B cell (primary cell): ENCODE measurements around the gene FAM76A. TPM values are rescaled to one million over a fixed set of nuclear protein-coding genes. Genes with fewer than 3 reads are reported as not detected.

Experiments
- ATAC-seq: fragments of 200-7000 bp; cut with Tn5 transposase; one replicate; pipeline ENCODE4 v1.10.0; 2021; ENCODE audit warnings: low read depth, mild to moderate bottlenecking, moderate number of reproducible peaks, moderate library complexity
- CTCF ChIA-PET: fragments of 350-600 bp; sonication (Branson Sonifier 250); formaldehyde crosslinking; loops from one replicate; lab custom pipeline; 2021; ENCODE audit warnings: antibody characterized with exemption, inconsistent platforms; lab: Charles Lee
- POLR2A ChIA-PET: fragments of 350-600 bp; sonication (Branson Sonifier 250); formaldehyde crosslinking; loops from one replicate; lab custom pipeline; 2021; ENCODE audit warnings: antibody characterized with exemption; lab: Charles Lee
- DNase-seq: peaks from one replicate; pipeline ENCODE4 v3.0.0; 2013
- H2AFZ ChIP-seq: 2 replicates; pipeline ENCODE4 v1.6.1; 2012; ENCODE audit warnings: mild to moderate bottlenecking, low read depth, low read length; ENCODE audit not compliant: insufficient read depth, poor library complexity, severe bottlenecking
- H3K27ac ChIP-seq, 2 donors: 1 replicate in 1 of 2; 2 replicates in 1 of 2; pipeline ENCODE4 v1.5.1; 2012 to 2013; ENCODE audit warnings: low read length in 2 of 2, mild to moderate bottlenecking in 2 of 2, moderate library complexity in 1 of 2
- H3K27me3 ChIP-seq, 4 experiments: fragments of 200-600 bp in 1 of 4; sonication (generic) in 1 of 4; replicated peaks in 1 of 4; 1 replicate in 2 of 4; 2 replicates in 2 of 4; pipeline versions ENCODE4 v1.6.1 to v1.7.0; 2013 to 2016; ENCODE audit warnings: low read length in 3 of 4, mild to moderate bottlenecking in 2 of 4, mixed read lengths in 1 of 4, moderate library complexity in 1 of 4; ENCODE audit not compliant: insufficient read depth in 4 of 4, control insufficient read depth in 3 of 4; ENCODE audit errors: control extremely low read depth in 1 of 4
- H3K36me3 ChIP-seq, 2 experiments: replicated peaks in 1 of 2; 1 replicate in 1 of 2; 2 replicates in 1 of 2; pipeline versions ENCODE4 v1.6.1 to v1.7.1; 2013; ENCODE audit warnings: low read length in 1 of 2; ENCODE audit not compliant: insufficient read depth in 2 of 2, control insufficient read depth in 1 of 2; ENCODE audit errors: control extremely low read depth in 1 of 2, extremely low read depth in 1 of 2
- H3K4me1 ChIP-seq, 2 donors: fragments of 200-600 bp in 1 of 2; sonication (generic) in 1 of 2; 1 replicate in 1 of 2; 2 replicates in 1 of 2; pipeline versions ENCODE4 v1.5.1 to v1.6.1; 2013 to 2017; ENCODE audit warnings: low read length in 2 of 2; ENCODE audit not compliant: control insufficient read depth in 2 of 2, insufficient read depth in 2 of 2
- H3K4me2 ChIP-seq: replicated peaks from 2 replicates; pipeline ENCODE3; 2012; ENCODE audit warnings: mild to moderate bottlenecking, low read depth, low read length; ENCODE audit not compliant: poor library complexity, severe bottlenecking
- H3K4me3 ChIP-seq, 5 experiments: fragments of 200-600 bp in 1 of 5; sonication (generic) in 1 of 5; 1 replicate in 3 of 5; 2 replicates in 2 of 5; pipeline versions ENCODE4 v1.5.1 to v1.7.0; 2011 to 2016; ENCODE audit warnings: low read length in 4 of 5, mild to moderate bottlenecking in 4 of 5, low read depth in 2 of 5, control low read depth in 1 of 5, moderate library complexity in 1 of 5; ENCODE audit not compliant: insufficient read depth in 1 of 5; ENCODE audit errors: control extremely low read depth in 1 of 5, extremely low read depth in 1 of 5
- H3K79me2 ChIP-seq: fragments of 200-600 bp; sonication (generic); one replicate; pipeline ENCODE4 v1.6.0; 2016; ENCODE audit warnings: low read length; ENCODE audit not compliant: control insufficient read depth, insufficient read depth
- H3K9ac ChIP-seq: fragments of 200-600 bp; sonication (generic); 2 replicates; pipeline ENCODE4 v1.6.1; 2017; ENCODE audit warnings: mild to moderate bottlenecking, low read length, moderate library complexity
- H3K9me3 ChIP-seq, 3 donors: one replicate each; pipeline versions ENCODE4 v1.6.1 to v1.7.1; 2013; ENCODE audit warnings: low read length in 2 of 3; ENCODE audit not compliant: control insufficient read depth in 2 of 3, insufficient read depth in 1 of 3; ENCODE audit errors: control extremely low read depth in 1 of 3
- H4K20me1 ChIP-seq: 2 replicates; pipeline ENCODE4 v1.6.0; 2012; ENCODE audit warnings: mild to moderate bottlenecking, low read length; ENCODE audit not compliant: insufficient read depth, control insufficient read depth, poor library complexity, severe bottlenecking
- H3K27ac Mint-ChIP-seq: one replicate; pipeline ENCODE4 v1.8.0; 2021; ENCODE audit warnings: mixed read lengths
- H3K27me3 Mint-ChIP-seq: one replicate; pipeline ENCODE4 v1.8.0; 2021; ENCODE audit warnings: mixed read lengths
- H3K4me1 Mint-ChIP-seq: one replicate; pipeline ENCODE4 v1.8.0; 2021; ENCODE audit warnings: mixed read lengths
- H3K4me3 Mint-ChIP-seq: one replicate; pipeline ENCODE4 v1.8.0; 2021; ENCODE audit warnings: mixed read lengths
- H3K9me3 Mint-ChIP-seq: one replicate; pipeline ENCODE4 v1.8.0; 2022; ENCODE audit warnings: mixed read lengths; ENCODE audit not compliant: insufficient read depth
- CTCF ChIP-seq: fragments of 200-600 bp; IDR thresholded peaks from one replicate; pipeline ENCODE4 v1.8.0; 2022; ENCODE audit warnings: antibody characterized with exemption, mild to moderate bottlenecking
- EZH2 ChIP-seq: IDR thresholded peaks from 2 replicates; pipeline ENCODE4 v1.6.1; 2012; ENCODE audit warnings: borderline replicate concordance, low read depth, mild to moderate bottlenecking, moderate library complexity, low read length; ENCODE audit not compliant: insufficient read depth, poor library complexity, severe bottlenecking
- WGBS: methylation state at CpG from one replicate; pipeline ENCODE4 v1.1.5; 2013; ENCODE audit warnings: missing lambda C conversion rate; ENCODE audit not compliant: insufficient coverage; 5-methylcytosine and 5-hydroxymethylcytosine counted together
- intact Hi-C: fragments of 100-400 bp; cut with micrococcal nuclease; formaldehyde crosslinking; loops from one replicate; pipeline ENCODE4 v1.10.0; 2022
- polyA plus RNA-seq: library from polyadenylated mRNA; depleted of rRNA; stranded (reverse); fragments of >200 nt; gene quantifications from 2 replicates; pipeline ENCODE4 v1.2.3, GENCODE V29; 2012
- total RNA-seq, 2 donors: library from RNA; stranded (reverse); fragments of 120-200 nt in 1 of 2; gene quantifications; 1 replicate in 1 of 2; 2 replicates in 1 of 2; pipeline versions ENCODE4 v1.2.3 to v1.2.4, GENCODE V29; 2013 to 2022

FAM76A gene
- total and polyA plus RNA-seq, 2 donors (not counting 1 experiment from before 2014, with no cell fraction given): 11.7 to 25.0 TPM

DNA sequence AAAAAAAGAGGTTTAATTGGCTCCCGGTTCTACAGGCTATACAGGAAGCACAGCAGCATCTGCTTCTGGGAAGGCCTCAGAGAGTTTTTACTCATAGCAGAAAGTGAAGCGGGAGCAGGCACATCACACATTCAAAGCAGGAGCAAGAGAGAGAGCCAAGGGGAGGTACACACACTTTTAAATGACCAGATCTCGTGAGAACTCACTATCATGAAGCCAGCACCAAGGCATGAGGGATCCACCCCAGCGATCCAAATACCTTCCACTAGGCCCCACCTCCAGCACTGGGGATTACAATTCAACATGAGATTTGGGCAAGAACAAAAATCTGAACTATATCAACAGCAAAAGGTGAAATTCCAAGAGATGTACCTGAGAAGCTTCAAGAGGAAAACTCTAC, 20.8 kb upstream of the FAM76A start:
- no peak overlapping the region for H3K9ac ChIP-seq
- H3K9me3 Mint-ChIP-seq: peaks cover 2% of the 10 kb centered on the region
- H3K27ac Mint-ChIP-seq: no peak overlapping the region
- no peaks in the 10 kb centered on the region for H3K4me1 ChIP-seq
- no peaks in the 10 kb centered on the region for H4K20me1 ChIP-seq
- H3K79me2 ChIP-seq: no peaks in the 10 kb centered on the region
- no peak for TF ChIP-seq EZH2
- TF ChIP-seq CTCF: no peak
- no peak overlapping the region for H3K27ac ChIP-seq
- no peak overlapping the region for H3K4me3 Mint-ChIP-seq
- no peak overlapping the region for H3K4me3 ChIP-seq
- no peaks in the 10 kb centered on the region for H3K36me3 ChIP-seq
- H3K9me3 ChIP-seq: peaks cover 0 to 17% (median 5%) of the 10 kb centered on the region in 3 donors
- no peak overlapping the region for H3K4me2 ChIP-seq
- ChIA-PET CTCF (no interaction called here), POLR2A (no interaction called here)
- no peaks in the 10 kb centered on the region for H3K4me1 Mint-ChIP-seq
- 84% methylated on average over 4 of the region's 4 CpGs for WGBS
- H2AFZ ChIP-seq: no peak overlapping the region
- no peaks in the 10 kb centered on the region for H3K27me3 ChIP-seq
- H3K27me3 Mint-ChIP-seq: peaks cover 21% of the 10 kb centered on the region
- intact Hi-C loops: no loop called here
- DNase-seq (no peak), ATAC-seq (no peak)

GRCh38 chr1:27705545-27705944, 20.2 kb upstream of the FAM76A start:
- ChIA-PET POLR2A (no interaction called here), CTCF (no interaction called here)
- Histone ChIP-seq H3K4me1 (no peaks in the 10 kb centered on the region), H4K20me1 (no peaks in the 10 kb centered on the region), H3K9ac (no peak overlapping the region), H2AFZ (no peak overlapping the region), H3K27me3 (no peaks in the 10 kb centered on the region), H3K79me2 (no peaks in the 10 kb centered on the region), H3K36me3 (no peaks in the 10 kb centered on the region), H3K4me3 (no peak overlapping the region), H3K4me2 (no peak overlapping the region), H3K27ac (no peak overlapping the region), H3K9me3 (peaks cover 0 to 17% (median 5%) of the 10 kb centered on the region in 3 donors)
- no peak for ATAC-seq
- DNase-seq: no peak
- peaks cover 21% of the 10 kb centered on the region for H3K27me3 Mint-ChIP-seq
- WGBS: no CpG with 5 or more reads among the region's 2 CpGs
- intact Hi-C loops: no loop called here
- H3K27ac Mint-ChIP-seq: no peak overlapping the region
- TF ChIP-seq CTCF: no peak
- no peak for TF ChIP-seq EZH2
- no peaks in the 10 kb centered on the region for H3K4me1 Mint-ChIP-seq
- no peak overlapping the region for H3K4me3 Mint-ChIP-seq
- H3K9me3 Mint-ChIP-seq: peaks cover 2% of the 10 kb centered on the region
